Measurements from ENCODE around the gene TACC2. TPM values are rescaled to one million over a fixed set of nuclear protein-coding genes. Genes with fewer than 3 reads are reported as not detected.
A peak's percentile ranks its signal among the peaks of the same experiment; 100 is the strongest.

The TACC2 gene
- total and polyA plus RNA-seq, 3 experiments from 2014 or later = not detected

GRCh38 chr10:122213364-122213763, 224.4 kb downstream of the TACC2 start:
- Mint-ChIP-seq H3K27ac (peak overlapping the region in 1 of 8 donors; percentile 60), H3K4me1 (no peaks in the 10 kb centered on the region)
- no peaks in the 10 kb centered on the region for H3K4me1 ChIP-seq (ENCODE audit: insufficient read depth, low read length)

GRCh38 chr10:122213766-122214165, 224.8 kb downstream of the TACC2 start:
- CTCF ChIA-PET = no interaction called here
- Histone ChIP-seq H3K27ac (ENCODE audit: low read depth, low read length) (no peak overlapping the region), H3K9me3 (ENCODE audit: low read length) (no peaks in the 10 kb centered on the region), H3K27me3 (ENCODE audit: insufficient read depth, low read length, poor library complexity, severe bottlenecking) (no peaks in the 10 kb centered on the region), H3K4me1 (ENCODE audit: insufficient read depth, low read length) (no peaks in the 10 kb centered on the region), H3K4me3 (ENCODE audit: low read length) (no peak overlapping the region), H3K36me3 (ENCODE audit: insufficient read depth, low read length) (no peaks in the 10 kb centered on the region)
- Mint-ChIP-seq H3K27me3 (peaks cover 4 to 19% of the 10 kb centered on the region in 2 donors), H3K9me3 (peaks cover 0 to 5% (median 0%) of the 10 kb centered on the region in 5 donors), H3K4me1 (no peaks in the 10 kb centered on the region), H3K36me3 (no peaks in the 10 kb centered on the region), H3K4me3 (no peak overlapping the region), H3K27ac (no peak overlapping the region)
- POLR2A ChIA-PET = no interaction called here
- no peak for DNase-seq

More at GRCh38 chr10:122213364-122213763, 224.4 kb downstream of the TACC2 start:
- H3K9me3 Mint-ChIP-seq = peaks cover 0 to 5% (median 0%) of the 10 kb centered on the region in 5 donors
- no peak overlapping the region for H3K4me3 Mint-ChIP-seq
- H3K36me3 Mint-ChIP-seq = no peaks in the 10 kb centered on the region
- no peaks in the 10 kb centered on the region for H3K36me3 ChIP-seq (ENCODE audit: insufficient read depth, low read length)
- H3K27me3 Mint-ChIP-seq = peaks cover 4 to 19% of the 10 kb centered on the region in 2 donors
- H3K27ac ChIP-seq (ENCODE audit: low read depth, low read length) = no peak overlapping the region
- H3K4me3 ChIP-seq (ENCODE audit: low read length) = no peak overlapping the region
- DNase-seq = no peak
- no peaks in the 10 kb centered on the region for H3K9me3 ChIP-seq (ENCODE audit: low read length)
- H3K27me3 ChIP-seq (ENCODE audit: insufficient read depth, low read length, poor library complexity, severe bottlenecking) = no peaks in the 10 kb centered on the region
- ChIA-PET CTCF (no interaction called here), POLR2A (no interaction called here)

- no peaks in the 10 kb centered on the region for H3K4me1 Mint-ChIP-seq
- no peak overlapping the region for H3K4me3 Mint-ChIP-seq
- DNase-seq = no peak
- H3K4me3 ChIP-seq (ENCODE audit: low read length) = no peak overlapping the region
- no peaks in the 10 kb centered on the region for H3K9me3 ChIP-seq (ENCODE audit: low read length)
- no peak overlapping the region for H3K27ac ChIP-seq (ENCODE audit: low read depth, low read length)
- H3K36me3 Mint-ChIP-seq = no peaks in the 10 kb centered on the region
- POLR2A ChIA-PET = no interaction called here
- no peaks in the 10 kb centered on the region for H3K36me3 ChIP-seq (ENCODE audit: insufficient read depth, low read length)
- no peaks in the 10 kb centered on the region for H3K4me1 ChIP-seq (ENCODE audit: insufficient read depth, low read length)
- peaks cover 6 to 25% of the 10 kb centered on the region in 2 donors for H3K27me3 Mint-ChIP-seq
- H3K27ac Mint-ChIP-seq = no peak overlapping the region
- H3K27me3 ChIP-seq (ENCODE audit: insufficient read depth, low read length, poor library complexity, severe bottlenecking) = no peaks in the 10 kb centered on the region
- peaks cover 0 to 5% (median 0%) of the 10 kb centered on the region in 5 donors for H3K9me3 Mint-ChIP-seq
- CTCF ChIA-PET = no interaction called here
Measured at GRCh38 chr10:122216047-122216446, 227.1 kb downstream of the TACC2 start.

GRCh38 chr10:122219340-122219739, 230.4 kb downstream of the TACC2 start:
- no peak overlapping the region for H3K27ac ChIP-seq (ENCODE audit: low read depth, low read length)
- ChIA-PET POLR2A (no interaction called here), CTCF (no interaction called here)
- H3K4me3 Mint-ChIP-seq = no peak overlapping the region
- H3K36me3 ChIP-seq (ENCODE audit: insufficient read depth, low read length) = no peaks in the 10 kb centered on the region
- H3K4me3 ChIP-seq (ENCODE audit: low read length) = no peak overlapping the region
- no peaks in the 10 kb centered on the region for H3K4me1 Mint-ChIP-seq
- no peaks in the 10 kb centered on the region for H3K27me3 ChIP-seq (ENCODE audit: insufficient read depth, low read length, poor library complexity, severe bottlenecking)
- peaks cover 0 to 5% (median 0%) of the 10 kb centered on the region in 5 donors for H3K9me3 Mint-ChIP-seq
- no peaks in the 10 kb centered on the region for H3K9me3 ChIP-seq (ENCODE audit: low read length)
- H3K27ac Mint-ChIP-seq = no peak overlapping the region
- no peaks in the 10 kb centered on the region for H3K36me3 Mint-ChIP-seq
- peaks cover 5 to 16% of the 10 kb centered on the region in 2 donors for H3K27me3 Mint-ChIP-seq
- no peak for DNase-seq
- no peaks in the 10 kb centered on the region for H3K4me1 ChIP-seq (ENCODE audit: insufficient read depth, low read length)

GRCh38 chr10:122220736-122221135, 231.8 kb downstream of the TACC2 start:
- no peaks in the 10 kb centered on the region for H3K9me3 ChIP-seq (ENCODE audit: low read length)
- H3K4me3 ChIP-seq (ENCODE audit: low read length) = no peak overlapping the region
- H3K9me3 Mint-ChIP-seq = peaks cover 0 to 5% (median 0%) of the 10 kb centered on the region in 5 donors
- no peak overlapping the region for H3K27ac Mint-ChIP-seq
- no peak overlapping the region for H3K4me3 Mint-ChIP-seq
- H3K4me1 Mint-ChIP-seq = no peaks in the 10 kb centered on the region
- H3K4me1 ChIP-seq (ENCODE audit: insufficient read depth, low read length) = no peaks in the 10 kb centered on the region
- H3K36me3 Mint-ChIP-seq = no peaks in the 10 kb centered on the region
- H3K27me3 Mint-ChIP-seq = peaks cover 2 to 12% of the 10 kb centered on the region in 2 donors
- ChIA-PET POLR2A (no interaction called here), CTCF (no interaction called here)
- no peak overlapping the region for H3K27ac ChIP-seq (ENCODE audit: low read depth, low read length)
- no peaks in the 10 kb centered on the region for H3K36me3 ChIP-seq (ENCODE audit: insufficient read depth, low read length)
- no peak for DNase-seq
- no peaks in the 10 kb centered on the region for H3K27me3 ChIP-seq (ENCODE audit: insufficient read depth, low read length, poor library complexity, severe bottlenecking)

GRCh38 chr10:122221958-122222357, 233.0 kb downstream of the TACC2 start:
- Histone ChIP-seq H3K27ac (ENCODE audit: low read depth, low read length) (no peak overlapping the region), H3K36me3 (ENCODE audit: insufficient read depth, low read length) (no peaks in the 10 kb centered on the region), H3K27me3 (ENCODE audit: insufficient read depth, low read length, poor library complexity, severe bottlenecking) (no peaks in the 10 kb centered on the region), H3K4me1 (ENCODE audit: insufficient read depth, low read length) (no peaks in the 10 kb centered on the region), H3K4me3 (ENCODE audit: low read length) (no peak overlapping the region), H3K9me3 (ENCODE audit: low read length) (no peaks in the 10 kb centered on the region)
- no peak for DNase-seq
- Mint-ChIP-seq H3K4me3 (no peak overlapping the region), H3K4me1 (no peaks in the 10 kb centered on the region), H3K36me3 (no peaks in the 10 kb centered on the region), H3K27me3 (peaks cover 2 to 16% of the 10 kb centered on the region in 2 donors), H3K27ac (no peak overlapping the region), H3K9me3 (peaks cover 0 to 2% (median 0%) of the 10 kb centered on the region in 5 donors)
- ChIA-PET POLR2A (no interaction called here), CTCF (no interaction called here)

- Histone ChIP-seq H3K36me3 (ENCODE audit: insufficient read depth, low read length) (no peaks in the 10 kb centered on the region), H3K9me3 (ENCODE audit: low read length) (no peaks in the 10 kb centered on the region), H3K27me3 (ENCODE audit: insufficient read depth, low read length, poor library complexity, severe bottlenecking) (no peaks in the 10 kb centered on the region), H3K4me3 (ENCODE audit: low read length) (no peak overlapping the region), H3K27ac (ENCODE audit: low read depth, low read length) (no peak overlapping the region), H3K4me1 (ENCODE audit: insufficient read depth, low read length) (no peaks in the 10 kb centered on the region)
- Mint-ChIP-seq H3K4me3 (no peak overlapping the region), H3K27me3 (peaks cover 2 to 17% of the 10 kb centered on the region in 2 donors), H3K27ac (no peak overlapping the region), H3K4me1 (no peaks in the 10 kb centered on the region), H3K36me3 (no peaks in the 10 kb centered on the region), H3K9me3 (no peaks in the 10 kb centered on the region)
- ChIA-PET POLR2A (no interaction called here), CTCF (no interaction called here)
- DNase-seq = no peak
Measured at GRCh38 chr10:122222638-122223037, 233.7 kb downstream of the TACC2 start.

GRCh38 chr10:122224159-122224558, 235.2 kb downstream of the TACC2 start:
- H3K4me1 Mint-ChIP-seq = no peaks in the 10 kb centered on the region
- no peaks in the 10 kb centered on the region for H3K36me3 Mint-ChIP-seq
- no peaks in the 10 kb centered on the region for H3K9me3 Mint-ChIP-seq
- no peak overlapping the region for H3K4me3 Mint-ChIP-seq
- H3K27ac ChIP-seq (ENCODE audit: low read depth, low read length) = no peak overlapping the region
- H3K4me3 ChIP-seq (ENCODE audit: low read length) = no peak overlapping the region
- POLR2A ChIA-PET = no interaction called here
- H3K36me3 ChIP-seq (ENCODE audit: insufficient read depth, low read length) = no peaks in the 10 kb centered on the region
- H3K4me1 ChIP-seq (ENCODE audit: insufficient read depth, low read length) = no peaks in the 10 kb centered on the region
- H3K27ac Mint-ChIP-seq = peak overlapping the region in 1 of 8 donors; percentile 74
- CTCF ChIA-PET = no interaction called here
- no peaks in the 10 kb centered on the region for H3K27me3 ChIP-seq (ENCODE audit: insufficient read depth, low read length, poor library complexity, severe bottlenecking)
- peaks cover 2 to 20% of the 10 kb centered on the region in 2 donors for H3K27me3 Mint-ChIP-seq
- no peak for DNase-seq
- no peaks in the 10 kb centered on the region for H3K9me3 ChIP-seq (ENCODE audit: low read length)

- Histone ChIP-seq H3K27me3 (ENCODE audit: insufficient read depth, low read length, poor library complexity, severe bottlenecking) (no peaks in the 10 kb centered on the region), H3K27ac (ENCODE audit: low read depth, low read length) (no peak overlapping the region), H3K36me3 (ENCODE audit: insufficient read depth, low read length) (no peaks in the 10 kb centered on the region), H3K9me3 (ENCODE audit: low read length) (no peaks in the 10 kb centered on the region), H3K4me1 (ENCODE audit: insufficient read depth, low read length) (no peaks in the 10 kb centered on the region), H3K4me3 (ENCODE audit: low read length) (no peak overlapping the region)
- CTCF ChIA-PET = no interaction called here
- DNase-seq = no peak
- Mint-ChIP-seq H3K4me1 (no peaks in the 10 kb centered on the region), H3K9me3 (no peaks in the 10 kb centered on the region), H3K27ac (no peak overlapping the region), H3K36me3 (no peaks in the 10 kb centered on the region), H3K4me3 (no peak overlapping the region), H3K27me3 (peaks cover 2 to 22% of the 10 kb centered on the region in 2 donors)
- POLR2A ChIA-PET = no interaction called here
Measured at GRCh38 chr10:122225330-122225729, 236.4 kb downstream of the TACC2 start.

Measured in CD8-positive, alpha-beta memory T cell (primary cell).